T-helper 22 cell (primary cell): Measurements from ENCODE around the gene INPP5A.

Experiments
- DNase-seq: peaks from one replicate; pipeline ENCODE4 v3.0.0-alpha.2; 2020; ENCODE audit warnings: low read depth

The INPP5A gene

GRCh38 chr10:132802048-132802447 is 264.5 kb downstream of the INPP5A start:
- DNase-seq = no peak

- no peak for DNase-seq
Observed at GRCh38 chr10:132802694-132803320, 265.2 kb downstream of the INPP5A start.

GRCh38 chr10:132803416-132804210 is 266.0 kb downstream of the INPP5A start:
- no peak for DNase-seq

- DNase-seq = no peak
Observed at GRCh38 chr10:132804287-132804686, 266.7 kb downstream of the INPP5A start.

- no peak for DNase-seq
Observed at GRCh38 chr10:132804785-132805426, 267.3 kb downstream of the INPP5A start.

- DNase-seq = no peak
Observed at GRCh38 chr10:132805599-132805998, 268.0 kb downstream of the INPP5A start.

- no peak for DNase-seq
Observed at GRCh38 chr10:132806110-132806509, 268.5 kb downstream of the INPP5A start.

- no peak for DNase-seq
Observed at GRCh38 chr10:132806561-132807003, 269.0 kb downstream of the INPP5A start.

GRCh38 chr10:132807621-132808049 is 270.0 kb downstream of the INPP5A start:
- no peak for DNase-seq

GRCh38 chr10:132808383-132809231 is 271.0 kb downstream of the INPP5A start:
- no peak for DNase-seq

GRCh38 chr10:132809232-132810140 is 271.9 kb downstream of the INPP5A start:
- DNase-seq = no peak

- no peak for DNase-seq
Observed at GRCh38 chr10:132810141-132810806, 272.7 kb downstream of the INPP5A start.

- no peak for DNase-seq
Observed at GRCh38 chr10:132810807-132811700, 273.5 kb downstream of the INPP5A start.

- DNase-seq = no peak
Observed at GRCh38 chr10:132811891-132812481, 274.4 kb downstream of the INPP5A start.

GRCh38 chr10:132812520-132812919 is 274.9 kb downstream of the INPP5A start:
- no peak for DNase-seq

- no peak for DNase-seq
Observed at GRCh38 chr10:132813001-132813401, 275.4 kb downstream of the INPP5A start.

- DNase-seq = no peak
Observed at GRCh38 chr10:132813560-132814468, 276.2 kb downstream of the INPP5A start.

- DNase-seq = no peak
Observed at GRCh38 chr10:132814469-132814856, 276.9 kb downstream of the INPP5A start.
